Activated naive CD8-positive, alpha-beta T cell treated with anti-CD3 and anti-CD28 coated beads for 36 hours (primary cell): ENCODE results near the gene MLPH. TPM values are rescaled to one million over a fixed set of nuclear protein-coding genes. Genes with fewer than 3 reads are reported as not detected.
A peak's percentile ranks its signal among the peaks of the same experiment; 100 is the strongest.

Experiments used
- DNase-seq: peaks from one replicate; pipeline ENCODE4 v3.0.0; 2021
- H3K27ac Mint-ChIP-seq: one replicate; pipeline ENCODE4 v1.8.0; 2022; ENCODE audit warnings: mild to moderate bottlenecking, moderate library complexity, mixed read lengths
- H3K27me3 Mint-ChIP-seq: one replicate; pipeline ENCODE4 v1.8.0; 2022; ENCODE audit warnings: mild to moderate bottlenecking, mixed read lengths
- H3K36me3 Mint-ChIP-seq: one replicate; pipeline ENCODE4 v1.8.0; 2021; ENCODE audit warnings: mild to moderate bottlenecking, mixed read lengths
- H3K4me1 Mint-ChIP-seq: one replicate; pipeline ENCODE4 v1.8.0; 2021; ENCODE audit warnings: mixed read lengths
- H3K4me3 Mint-ChIP-seq: one replicate; pipeline ENCODE4 v1.8.0; 2022; ENCODE audit warnings: mild to moderate bottlenecking, moderate library complexity, mixed read lengths
- H3K9me3 Mint-ChIP-seq: one replicate; pipeline ENCODE4 v1.8.0; 2022; ENCODE audit warnings: mixed read lengths
- total RNA-seq, 2 experiments: library from RNA; stranded (reverse); gene quantifications; one replicate each; pipeline ENCODE4 v1.2.3, GENCODE V29; 2021

Gene MLPH
- total RNA-seq, 2 experiments from 2014 or later: not detected

GRCh38 chr2:237480988-237481525 lies 6.0 kb upstream of the MLPH start:
- Mint-ChIP-seq H3K9me3 (no peaks in the 10 kb centered on the region), H3K27ac (no peak overlapping the region), H3K27me3 (peaks cover 52% of the 10 kb centered on the region), H3K4me1 (peaks cover 1% of the 10 kb centered on the region), H3K36me3 (no peaks in the 10 kb centered on the region), H3K4me3 (no peak overlapping the region)
- no peak for DNase-seq

DNA sequence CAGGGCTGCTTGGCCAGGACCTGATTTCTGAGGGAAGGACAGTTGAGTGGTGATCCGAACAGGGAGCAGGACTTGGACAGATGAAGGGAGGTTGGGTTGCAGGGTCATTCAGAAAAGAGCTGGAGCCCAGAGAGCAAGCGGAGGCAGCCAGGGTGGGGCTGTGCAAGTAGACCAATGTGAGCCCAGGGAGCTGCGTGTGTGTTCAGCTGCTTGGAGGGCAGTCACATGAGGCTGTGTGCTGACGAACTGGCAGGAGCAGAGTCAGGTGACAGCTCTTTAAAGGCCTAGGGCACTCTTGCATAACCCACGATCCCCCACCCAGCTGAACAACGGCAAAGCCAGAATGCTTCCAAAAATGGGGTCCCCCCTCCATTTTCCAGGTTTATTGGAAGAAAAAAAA lies 4.6 kb upstream of the MLPH start:
- Mint-ChIP-seq H3K9me3 (no peaks in the 10 kb centered on the region), H3K4me3 (no peak overlapping the region), H3K36me3 (no peaks in the 10 kb centered on the region), H3K27ac (no peak overlapping the region), H3K4me1 (peaks cover 2% of the 10 kb centered on the region), H3K27me3 (peaks cover 51% of the 10 kb centered on the region)
- DNase-seq: no peak

DNA sequence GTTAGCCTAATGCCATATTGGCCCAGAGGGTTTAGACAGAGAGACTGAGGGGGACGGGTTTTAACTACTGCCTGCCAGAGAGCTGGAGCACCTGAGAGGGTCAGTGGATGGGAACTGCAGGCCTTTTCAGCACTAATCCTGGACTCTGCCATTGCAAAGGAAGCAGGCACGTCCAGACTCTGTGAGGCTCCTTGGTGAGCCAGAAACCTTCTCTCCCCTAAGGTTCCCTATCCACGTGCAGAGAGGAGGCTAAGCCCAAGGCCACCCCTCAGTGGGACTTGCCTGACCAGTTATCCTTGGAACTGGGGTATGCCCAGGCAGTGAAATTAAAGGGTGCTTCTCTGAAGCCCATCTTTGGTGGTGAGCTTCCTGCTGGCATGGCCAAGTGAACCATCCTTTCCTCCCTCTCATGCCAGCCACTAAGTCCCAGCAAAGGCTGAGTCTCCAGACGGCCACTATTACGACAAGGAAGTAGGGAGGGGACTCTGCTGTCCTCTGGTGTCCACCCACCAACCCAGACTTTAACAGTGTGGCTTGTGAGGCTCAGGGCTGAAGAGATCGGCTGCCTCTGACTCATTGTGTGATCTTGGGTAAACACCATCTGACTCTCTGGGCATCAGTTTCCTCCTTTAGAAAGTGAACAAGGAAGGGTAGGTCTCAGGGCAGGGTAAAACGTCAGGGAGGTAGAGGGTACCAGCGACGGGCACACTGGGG lies 3.9 kb upstream of the MLPH start:
- H3K4me1 Mint-ChIP-seq: peaks cover 2% of the 10 kb centered on the region
- no peaks in the 10 kb centered on the region for H3K36me3 Mint-ChIP-seq
- no peaks in the 10 kb centered on the region for H3K9me3 Mint-ChIP-seq
- H3K4me3 Mint-ChIP-seq: no peak overlapping the region
- peaks cover 53% of the 10 kb centered on the region for H3K27me3 Mint-ChIP-seq
- H3K27ac Mint-ChIP-seq: no peak overlapping the region
- DNase-seq: no peak

GRCh38 chr2:237485304-237485703 lies 1.7 kb upstream of the MLPH start:
- DNase-seq: no peak
- Mint-ChIP-seq H3K36me3 (no peaks in the 10 kb centered on the region), H3K27ac (no peak overlapping the region), H3K4me3 (no peak overlapping the region), H3K27me3 (peaks cover 70% of the 10 kb centered on the region), H3K9me3 (no peaks in the 10 kb centered on the region), H3K4me1 (peaks cover 2% of the 10 kb centered on the region)

DNA sequence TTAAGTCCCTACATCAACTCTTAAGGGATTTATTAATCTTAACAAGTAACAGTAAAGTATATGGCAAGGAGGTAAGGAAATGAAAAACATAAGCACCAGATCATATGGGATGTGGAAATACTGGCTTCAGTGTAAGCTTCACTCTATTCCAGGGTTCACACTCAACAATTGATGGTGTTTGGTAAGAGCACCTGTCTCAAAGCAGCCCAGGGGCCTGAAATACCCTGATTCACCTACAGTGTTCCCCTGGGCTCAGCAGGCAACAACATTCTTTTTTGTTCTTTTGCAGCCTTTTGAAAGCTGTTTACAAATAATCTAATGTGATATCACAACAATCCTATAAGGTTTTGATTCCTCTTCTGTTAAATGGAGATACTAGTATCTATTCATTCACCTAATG lies 1.2 kb upstream of the MLPH start:
- Mint-ChIP-seq H3K36me3 (no peaks in the 10 kb centered on the region), H3K27me3 (peaks cover 67% of the 10 kb centered on the region), H3K4me3 (no peak overlapping the region), H3K4me1 (peaks cover 2% of the 10 kb centered on the region), H3K9me3 (peaks cover 1% of the 10 kb centered on the region), H3K27ac (no peak overlapping the region)
- DNase-seq: no peak

DNA sequence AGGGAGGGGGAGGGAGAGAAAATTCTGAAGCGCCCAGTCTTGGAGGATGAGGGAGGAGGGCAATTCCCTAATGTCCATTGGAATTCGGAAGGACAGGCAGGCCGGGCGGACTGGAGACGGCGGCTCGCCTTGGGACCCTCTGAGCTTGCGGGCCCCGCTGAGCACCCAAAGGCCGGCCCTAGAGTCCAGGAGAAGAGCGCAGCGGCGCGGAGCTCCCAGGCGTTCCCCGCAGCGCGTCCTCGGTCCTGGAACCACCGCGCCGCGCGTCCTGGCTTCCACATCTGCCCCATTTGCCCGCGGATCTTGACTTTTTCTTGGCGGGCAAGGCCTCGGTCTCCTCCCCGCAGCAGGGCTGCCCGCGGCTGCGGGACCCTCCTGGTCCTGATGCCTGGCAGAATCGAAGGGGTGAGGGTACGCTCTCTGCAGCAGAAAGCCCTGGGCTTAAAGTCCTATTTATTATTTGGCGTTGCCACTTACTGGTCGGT lies 675 bp upstream of the MLPH start:
- H3K27me3 Mint-ChIP-seq: peaks cover 67% of the 10 kb centered on the region
- H3K4me3 Mint-ChIP-seq: no peak overlapping the region
- H3K27ac Mint-ChIP-seq: no peak overlapping the region
- H3K9me3 Mint-ChIP-seq: peaks cover 7% of the 10 kb centered on the region
- DNase-seq: no peak
- no peaks in the 10 kb centered on the region for H3K36me3 Mint-ChIP-seq
- H3K4me1 Mint-ChIP-seq: peaks cover 2% of the 10 kb centered on the region

GRCh38 chr2:237487496-237487895 lies 445 bp downstream of the MLPH start:
- no peaks in the 10 kb centered on the region for H3K36me3 Mint-ChIP-seq
- H3K9me3 Mint-ChIP-seq: peaks cover 15% of the 10 kb centered on the region
- DNase-seq: no peak
- peaks cover 2% of the 10 kb centered on the region for H3K4me1 Mint-ChIP-seq
- H3K4me3 Mint-ChIP-seq: no peak overlapping the region
- H3K27ac Mint-ChIP-seq: no peak overlapping the region
- H3K27me3 Mint-ChIP-seq: peaks cover 63% of the 10 kb centered on the region

- Mint-ChIP-seq H3K36me3 (no peaks in the 10 kb centered on the region), H3K4me3 (no peak overlapping the region), H3K9me3 (peaks cover 17% of the 10 kb centered on the region), H3K27ac (no peak overlapping the region), H3K4me1 (peaks cover 2% of the 10 kb centered on the region), H3K27me3 (peaks cover 62% of the 10 kb centered on the region)
- no peak for DNase-seq
These were observed 1.2 kb downstream of the MLPH start for GRCh38 chr2:237488295-237488694.

- H3K9me3 Mint-ChIP-seq: peaks cover 17% of the 10 kb centered on the region
- peaks cover 2% of the 10 kb centered on the region for H3K4me1 Mint-ChIP-seq
- no peaks in the 10 kb centered on the region for H3K36me3 Mint-ChIP-seq
- no peak overlapping the region for H3K4me3 Mint-ChIP-seq
- no peak overlapping the region for H3K27ac Mint-ChIP-seq
- peaks cover 62% of the 10 kb centered on the region for H3K27me3 Mint-ChIP-seq
- DNase-seq: no peak
These were observed 2.1 kb downstream of the MLPH start for GRCh38 chr2:237488901-237489860.

DNA sequence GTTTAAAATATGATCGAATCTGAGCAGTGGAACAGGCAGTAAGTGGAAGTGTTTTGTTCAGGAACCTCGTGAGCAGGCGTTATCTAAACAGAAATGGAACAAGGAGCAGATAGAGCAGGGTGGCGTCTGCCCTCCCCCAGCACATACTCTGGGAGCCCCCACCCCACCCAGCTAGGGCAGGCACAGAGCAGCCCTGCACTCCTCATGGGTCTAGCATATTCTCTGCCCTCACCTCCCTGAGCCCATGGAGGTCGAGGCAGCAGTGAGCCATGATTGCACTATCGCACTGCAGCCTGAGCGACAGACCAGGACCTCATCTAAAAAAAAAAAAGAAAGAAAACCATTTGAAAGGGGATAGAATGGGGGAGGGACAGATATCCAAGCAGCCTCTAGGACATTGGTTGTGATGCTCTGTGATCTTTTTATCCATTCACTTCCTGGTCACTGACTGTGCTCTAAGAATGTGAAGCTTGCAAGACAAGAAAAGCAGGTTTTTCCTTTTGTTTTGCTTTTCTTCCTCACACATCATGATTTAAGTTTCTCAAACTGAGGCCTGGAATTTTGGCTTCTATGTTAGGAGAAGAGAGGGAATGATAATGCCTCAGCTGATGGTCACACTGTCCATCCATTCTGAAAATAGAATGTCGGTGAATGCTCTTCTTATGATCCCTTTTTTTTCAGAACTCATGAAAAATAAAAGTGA lies 3.1 kb downstream of the MLPH start:
- Mint-ChIP-seq H3K27ac (no peak overlapping the region), H3K4me1 (peaks cover 2% of the 10 kb centered on the region), H3K36me3 (no peaks in the 10 kb centered on the region), H3K9me3 (peaks cover 17% of the 10 kb centered on the region), H3K27me3 (peaks cover 53% of the 10 kb centered on the region), H3K4me3 (no peak overlapping the region)
- DNase-seq: no peak

- no peaks in the 10 kb centered on the region for H3K36me3 Mint-ChIP-seq
- H3K27me3 Mint-ChIP-seq: peaks cover 48% of the 10 kb centered on the region
- H3K27ac Mint-ChIP-seq: no peak overlapping the region
- H3K4me1 Mint-ChIP-seq: peaks cover 2% of the 10 kb centered on the region
- no peak for DNase-seq
- H3K9me3 Mint-ChIP-seq: peaks cover 17% of the 10 kb centered on the region
- no peak overlapping the region for H3K4me3 Mint-ChIP-seq
These were observed 3.7 kb downstream of the MLPH start for GRCh38 chr2:237490795-237491194.

- no peak for DNase-seq
- H3K4me3 Mint-ChIP-seq: no peak overlapping the region
- H3K36me3 Mint-ChIP-seq: no peaks in the 10 kb centered on the region
- peaks cover 17% of the 10 kb centered on the region for H3K9me3 Mint-ChIP-seq
- peaks cover 46% of the 10 kb centered on the region for H3K27me3 Mint-ChIP-seq
- peaks cover 2% of the 10 kb centered on the region for H3K4me1 Mint-ChIP-seq
- no peak overlapping the region for H3K27ac Mint-ChIP-seq
These were observed 4.6 kb downstream of the MLPH start for GRCh38 chr2:237491515-237492118.

GRCh38 chr2:237492137-237492890 lies 5.3 kb downstream of the MLPH start:
- peaks cover 43% of the 10 kb centered on the region for H3K27me3 Mint-ChIP-seq
- no peaks in the 10 kb centered on the region for H3K4me1 Mint-ChIP-seq
- H3K4me3 Mint-ChIP-seq: no peak overlapping the region
- H3K9me3 Mint-ChIP-seq: peaks cover 17% of the 10 kb centered on the region
- no peaks in the 10 kb centered on the region for H3K36me3 Mint-ChIP-seq
- no peak for DNase-seq
- no peak overlapping the region for H3K27ac Mint-ChIP-seq

GRCh38 chr2:237494066-237494465 lies 7.0 kb downstream of the MLPH start:
- peaks cover 42% of the 10 kb centered on the region for H3K27me3 Mint-ChIP-seq
- peaks cover 6% of the 10 kb centered on the region for H3K4me1 Mint-ChIP-seq
- H3K36me3 Mint-ChIP-seq: no peaks in the 10 kb centered on the region
- H3K9me3 Mint-ChIP-seq: peaks cover 17% of the 10 kb centered on the region
- DNase-seq: no peak
- peak overlapping the region; percentile 43 for H3K27ac Mint-ChIP-seq
- H3K4me3 Mint-ChIP-seq: no peak overlapping the region
